Measurements from ENCODE around the gene TRUB1.

DNA sequence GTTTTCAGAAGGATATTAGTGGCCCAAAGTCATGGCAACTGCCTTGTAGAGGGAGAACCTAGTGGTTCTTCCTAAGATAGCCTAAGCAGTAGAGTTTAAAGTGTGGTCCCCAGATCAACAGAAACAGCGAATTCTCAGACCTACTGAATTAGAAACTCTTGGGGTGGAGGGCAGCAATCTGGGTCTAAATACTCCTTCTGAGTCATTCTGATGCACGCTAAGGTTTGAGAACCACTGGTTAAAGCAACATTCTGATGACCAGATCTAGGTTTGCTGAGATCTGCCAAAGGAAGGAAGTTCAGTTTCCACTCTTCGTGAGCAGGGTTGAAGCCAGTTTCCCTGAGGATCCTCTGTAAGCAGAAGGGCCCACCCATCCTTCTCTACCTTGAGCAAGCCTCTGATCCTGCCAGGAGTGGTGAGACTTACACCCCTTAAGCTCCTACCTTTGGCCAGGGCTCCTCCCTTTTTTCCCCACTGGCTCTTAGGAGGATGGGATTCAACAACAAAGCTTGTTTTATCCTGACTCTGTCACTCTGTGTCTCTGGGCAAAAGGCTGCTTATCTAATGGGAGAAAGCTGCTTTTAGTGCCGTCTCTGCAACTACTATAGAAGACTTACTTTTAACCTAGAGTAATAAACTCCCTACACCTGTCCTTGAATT lies 26.8 kb upstream of the TRUB1 start:
- TF ChIP-seq FOS (IDR thresholded peaks at IDR 0.05; ENCODE audit: borderline replicate concordance, insufficient read depth, low read length), result no peak
- TF ChIP-seq POLR2A (IDR thresholded peaks at IDR 0.05; ENCODE audit: low read depth, low read length), result no peak
- TF ChIP-seq, protein P1, sequence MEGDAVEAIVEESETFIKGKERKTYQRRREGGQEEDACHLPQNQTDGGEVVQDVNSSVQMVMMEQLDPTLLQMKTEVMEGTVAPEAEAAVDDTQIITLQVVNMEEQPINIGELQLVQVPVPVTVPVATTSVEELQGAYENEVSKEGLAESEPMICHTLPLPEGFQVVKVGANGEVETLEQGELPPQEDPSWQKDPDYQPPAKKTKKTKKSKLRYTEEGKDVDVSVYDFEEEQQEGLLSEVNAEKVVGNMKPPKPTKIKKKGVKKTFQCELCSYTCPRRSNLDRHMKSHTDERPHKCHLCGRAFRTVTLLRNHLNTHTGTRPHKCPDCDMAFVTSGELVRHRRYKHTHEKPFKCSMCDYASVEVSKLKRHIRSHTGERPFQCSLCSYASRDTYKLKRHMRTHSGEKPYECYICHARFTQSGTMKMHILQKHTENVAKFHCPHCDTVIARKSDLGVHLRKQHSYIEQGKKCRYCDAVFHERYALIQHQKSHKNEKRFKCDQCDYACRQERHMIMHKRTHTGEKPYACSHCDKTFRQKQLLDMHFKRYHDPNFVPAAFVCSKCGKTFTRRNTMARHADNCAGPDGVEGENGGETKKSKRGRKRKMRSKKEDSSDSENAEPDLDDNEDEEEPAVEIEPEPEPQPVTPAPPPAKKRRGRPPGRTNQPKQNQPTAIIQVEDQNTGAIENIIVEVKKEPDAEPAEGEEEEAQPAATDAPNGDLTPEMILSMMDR (IDR thresholded peaks at IDR 0.05; ENCODE audit: extremely low read depth in 1 of 2, insufficient read depth in 1 of 2, low read depth in 1 of 2, low read length in 2 of 2), result no peak
- TF ChIP-seq, protein P2, sequence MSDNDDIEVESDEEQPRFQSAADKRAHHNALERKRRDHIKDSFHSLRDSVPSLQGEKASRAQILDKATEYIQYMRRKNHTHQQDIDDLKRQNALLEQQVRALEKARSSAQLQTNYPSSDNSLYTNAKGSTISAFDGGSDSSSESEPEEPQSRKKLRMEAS (IDR thresholded peaks at IDR 0.05; ENCODE audit: insufficient read depth, insufficient read length), result no peak
